ENCODE results near the gene LRBA. TPM values are rescaled to one million over a fixed set of nuclear protein-coding genes. Genes with fewer than 3 reads are reported as not detected.

The LRBA gene
- total RNA-seq, 1 experiment from 2014 or later, result 55.3 TPM

DNA sequence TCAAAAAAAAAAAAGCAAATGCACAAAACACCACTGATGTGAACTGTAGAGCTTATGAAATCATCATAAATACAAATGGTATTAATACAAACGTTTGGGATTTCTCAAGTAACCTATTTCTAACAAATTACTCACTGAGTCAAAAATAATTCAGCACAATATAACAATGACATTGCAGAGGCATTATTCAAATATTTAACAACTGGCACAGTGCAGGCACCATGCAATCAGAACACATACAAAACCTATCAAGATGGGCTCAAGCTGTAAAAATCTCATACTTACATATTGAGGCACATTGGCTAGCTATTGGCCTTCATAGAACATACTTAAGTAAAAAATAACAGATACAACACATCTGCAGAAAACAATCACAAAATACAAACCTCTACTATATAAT is 81.1 kb downstream of the LRBA start:
- no CpG with 5 or more reads among the region's 1 CpG for WGBS (ENCODE audit: extremely low coverage, insufficient read length, low lambda C conversion rate)
- no peak overlapping the region for H3K27ac Mint-ChIP-seq
- no peak overlapping the region for H2BK5ac ChIP-seq (ENCODE audit: insufficient read length, low read length)
- H3K79me1 ChIP-seq (ENCODE audit: insufficient read depth, low read depth, low read length, poor library complexity, severe bottlenecking), result peaks cover 3% of the 10 kb centered on the region
- H4K20me1 ChIP-seq (ENCODE audit: control insufficient read depth, insufficient read depth, insufficient read length), result no peaks in the 10 kb centered on the region
- no peak overlapping the region for H3K14ac ChIP-seq (ENCODE audit: insufficient read depth, low read length)
- H2BK12ac ChIP-seq (ENCODE audit: insufficient read length, low read depth, low read length), result no peak overlapping the region
- no peak overlapping the region for H2BK20ac ChIP-seq (ENCODE audit: low read depth, low read length, poor library complexity, severe bottlenecking)
- peaks cover 2% of the 10 kb centered on the region; the same call in 1 of the 2 replicates for H3K79me2 ChIP-seq (ENCODE audit: insufficient read depth, low read length)
- H2AFZ ChIP-seq (ENCODE audit: low read length), result no peak overlapping the region
- no peak overlapping the region for H4K91ac ChIP-seq (ENCODE audit: insufficient read length, low read depth, low read length)
- H3K23ac ChIP-seq (ENCODE audit: insufficient read length, low read depth, low read length), result no peak overlapping the region
- H3K4me2 ChIP-seq (ENCODE audit: insufficient read depth, insufficient read length, low read length), result no peak overlapping the region
- no peak overlapping the region for H4K5ac ChIP-seq (ENCODE audit: insufficient read length, low read depth, low read length)
- no peak overlapping the region for H3K18ac ChIP-seq (ENCODE audit: insufficient read length, low read depth, low read length)
- no peaks in the 10 kb centered on the region for H3K23me2 ChIP-seq (ENCODE audit: insufficient read length, low read depth, low read length, poor library complexity, severe bottlenecking)
- H3K9me3 ChIP-seq (ENCODE audit: control insufficient read depth, low read depth, low read length), result no peaks in the 10 kb centered on the region
- no peaks in the 10 kb centered on the region for H3K27me3 Mint-ChIP-seq (ENCODE audit: low read depth)
- H3T11ph ChIP-seq (ENCODE audit: low read length), result no peak overlapping the region
- peaks cover 0 to under 1% (median 0%) of the 10 kb centered on the region in 3 experiments; a peak in 2 of 7 replicates for H3K36me3 Mint-ChIP-seq (ENCODE audit: insufficient read depth in 1 of 3, low read depth in 3 of 3)
- H3K4me3 Mint-ChIP-seq, result no peak overlapping the region
- no peak overlapping the region for H2AK5ac ChIP-seq (ENCODE audit: insufficient read length, low read length)
- no peak overlapping the region for H2BK120ac ChIP-seq (ENCODE audit: low read depth, low read length, poor library complexity, severe bottlenecking)
- no peak overlapping the region for H3K9ac ChIP-seq (ENCODE audit: extremely low read depth, insufficient read length, low read length)
- TF ChIP-seq, protein P1, sequence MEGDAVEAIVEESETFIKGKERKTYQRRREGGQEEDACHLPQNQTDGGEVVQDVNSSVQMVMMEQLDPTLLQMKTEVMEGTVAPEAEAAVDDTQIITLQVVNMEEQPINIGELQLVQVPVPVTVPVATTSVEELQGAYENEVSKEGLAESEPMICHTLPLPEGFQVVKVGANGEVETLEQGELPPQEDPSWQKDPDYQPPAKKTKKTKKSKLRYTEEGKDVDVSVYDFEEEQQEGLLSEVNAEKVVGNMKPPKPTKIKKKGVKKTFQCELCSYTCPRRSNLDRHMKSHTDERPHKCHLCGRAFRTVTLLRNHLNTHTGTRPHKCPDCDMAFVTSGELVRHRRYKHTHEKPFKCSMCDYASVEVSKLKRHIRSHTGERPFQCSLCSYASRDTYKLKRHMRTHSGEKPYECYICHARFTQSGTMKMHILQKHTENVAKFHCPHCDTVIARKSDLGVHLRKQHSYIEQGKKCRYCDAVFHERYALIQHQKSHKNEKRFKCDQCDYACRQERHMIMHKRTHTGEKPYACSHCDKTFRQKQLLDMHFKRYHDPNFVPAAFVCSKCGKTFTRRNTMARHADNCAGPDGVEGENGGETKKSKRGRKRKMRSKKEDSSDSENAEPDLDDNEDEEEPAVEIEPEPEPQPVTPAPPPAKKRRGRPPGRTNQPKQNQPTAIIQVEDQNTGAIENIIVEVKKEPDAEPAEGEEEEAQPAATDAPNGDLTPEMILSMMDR (conservative IDR thresholded peaks at IDR 0.05), result no peak
- peaks cover 2% of the 10 kb centered on the region; the same call in 1 of the 2 replicates for H3K4me1 ChIP-seq (ENCODE audit: insufficient read depth, low read length)
- no peak overlapping the region for H2BK15ac ChIP-seq (ENCODE audit: low read depth, low read length)
- H3K56ac ChIP-seq (ENCODE audit: insufficient read length, low read depth, low read length), result no peak overlapping the region
- no peak for DNase-seq
- no peaks in the 10 kb centered on the region for H3K27me3 ChIP-seq (ENCODE audit: insufficient read depth, low read length)
- no peak overlapping the region for H3K4ac ChIP-seq (ENCODE audit: low read depth, low read length)
- H3K27ac ChIP-seq (ENCODE audit: insufficient read length, low read depth, low read length), result no peak overlapping the region
- no peaks in the 10 kb centered on the region for H3K9me3 Mint-ChIP-seq
- H4K8ac ChIP-seq (replicated peaks; ENCODE audit: insufficient read length, low read depth, low read length), result no peak overlapping the region
- H3K4me1 Mint-ChIP-seq, result peaks cover 14 to 15% of the 10 kb centered on the region in 2 experiments
